ENCODE measurements around the gene PARD3B.

PARD3B gene

DNA sequence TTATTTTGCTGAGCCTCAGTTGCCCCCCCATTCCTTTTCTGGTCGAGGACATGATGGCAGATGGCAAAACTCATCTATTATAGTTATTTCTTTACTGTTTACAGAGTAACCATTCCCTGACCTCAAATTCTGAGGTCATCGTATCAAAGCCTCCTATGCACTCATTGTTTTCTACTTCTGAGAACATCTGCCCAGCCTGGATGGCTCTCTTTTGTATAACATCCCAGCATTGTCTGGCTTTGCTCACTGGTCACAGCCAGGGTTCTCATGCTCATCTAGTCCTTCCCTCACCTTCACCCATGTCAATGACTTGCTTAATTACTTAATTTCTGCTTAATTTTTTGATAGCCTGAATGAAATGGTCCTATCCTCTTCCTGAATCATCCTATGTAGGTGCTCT lies 472.1 kb downstream of the PARD3B start:
- TF ChIP-seq CTCF (IDR thresholded peaks at IDR 0.05; ENCODE audit: low read depth, low read length) (no peak), MYC (IDR thresholded peaks at IDR 0.05; ENCODE audit: low read depth, low read length) (no peak), MAX (IDR thresholded peaks at IDR 0.05; ENCODE audit: low read depth, low read length) (no peak), POLR2A (IDR thresholded peaks at IDR 0.05; ENCODE audit: extremely low read depth, insufficient read length) (no peak)
- no peak overlapping the region for H3K4me3 ChIP-seq (ENCODE audit: low read depth, low read length)
- DNase-seq (ENCODE audit: low read depth) = no peak

- H3K4me3 ChIP-seq (ENCODE audit: low read depth, low read length) = no peak overlapping the region
- no peak for DNase-seq (ENCODE audit: low read depth)
- TF ChIP-seq MYC (IDR thresholded peaks at IDR 0.05; ENCODE audit: low read depth, low read length) (no peak), MAX (IDR thresholded peaks at IDR 0.05; ENCODE audit: low read depth, low read length) (no peak), POLR2A (IDR thresholded peaks at IDR 0.05; ENCODE audit: extremely low read depth, insufficient read length) (no peak), CTCF (IDR thresholded peaks at IDR 0.05; ENCODE audit: low read depth, low read length) (no peak)
Observed at GRCh38 chr2:205017912-205018311, 472.6 kb downstream of the PARD3B start.

DNA sequence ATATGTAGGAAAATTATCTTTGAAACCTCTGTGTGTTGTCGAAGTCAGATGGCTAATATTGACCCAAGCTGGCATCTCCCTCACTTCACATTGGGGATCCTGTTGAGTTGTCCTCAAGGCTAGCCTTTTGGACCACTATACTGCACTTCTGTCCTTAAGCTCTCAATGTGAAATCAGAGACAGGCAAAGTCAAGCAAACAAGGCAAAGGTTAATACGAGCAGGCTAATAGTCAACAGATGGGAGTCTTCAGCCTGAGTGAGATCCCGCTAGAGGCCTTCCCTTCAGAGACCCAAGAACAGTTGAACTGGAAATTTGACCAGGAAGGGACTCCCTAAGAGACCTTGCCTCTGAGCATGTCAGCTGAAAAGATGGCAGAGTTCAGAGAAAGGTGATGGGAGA lies 475.4 kb downstream of the PARD3B start:
- DNase-seq (ENCODE audit: low read depth) = no peak
- TF ChIP-seq POLR2A (IDR thresholded peaks at IDR 0.05; ENCODE audit: extremely low read depth, insufficient read length) (no peak), MAX (IDR thresholded peaks at IDR 0.05; ENCODE audit: low read depth, low read length) (no peak), MYC (IDR thresholded peaks at IDR 0.05; ENCODE audit: low read depth, low read length) (no peak), CTCF (IDR thresholded peaks at IDR 0.05; ENCODE audit: low read depth, low read length) (no peak)

DNA sequence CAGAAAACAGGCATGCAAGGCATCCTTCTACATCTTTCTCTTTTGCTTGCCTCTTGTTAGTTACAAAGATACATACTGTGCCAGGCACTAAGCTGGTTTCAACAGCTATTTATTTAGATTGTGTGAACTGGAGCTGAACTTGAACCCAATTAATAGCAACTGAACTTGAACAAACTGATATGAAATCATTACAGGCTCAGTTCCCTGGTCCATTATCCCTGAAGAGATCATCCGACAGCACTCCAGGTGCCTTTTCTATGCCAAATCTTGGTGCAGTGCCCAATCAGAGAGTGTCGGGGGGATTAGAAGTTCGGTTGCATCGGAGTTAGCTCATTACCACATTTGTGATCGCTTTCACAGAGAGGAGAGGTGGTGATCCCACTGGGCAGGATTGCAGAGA lies 477.6 kb downstream of the PARD3B start:
- H3K4me3 ChIP-seq (ENCODE audit: low read depth, low read length) = no peak overlapping the region
- no peak for DNase-seq (ENCODE audit: low read depth)
- TF ChIP-seq POLR2A (IDR thresholded peaks at IDR 0.05; ENCODE audit: extremely low read depth, insufficient read length) = no peak
- no peak for TF ChIP-seq CTCF (IDR thresholded peaks at IDR 0.05; ENCODE audit: low read depth, low read length)
- TF ChIP-seq MAX (IDR thresholded peaks at IDR 0.05; ENCODE audit: low read depth, low read length) = no peak
- no peak for TF ChIP-seq MYC (IDR thresholded peaks at IDR 0.05; ENCODE audit: low read depth, low read length)

More for the DNA sequence above, 475.4 kb downstream of the PARD3B start:
- no peak overlapping the region for H3K4me3 ChIP-seq (ENCODE audit: low read depth, low read length)

GRCh38 chr2:205024822-205025518 lies 479.7 kb downstream of the PARD3B start:
- no peak overlapping the region for H3K4me3 ChIP-seq (ENCODE audit: low read depth, low read length)
- no peak for TF ChIP-seq POLR2A (IDR thresholded peaks at IDR 0.05; ENCODE audit: extremely low read depth, insufficient read length)
- TF ChIP-seq MYC (IDR thresholded peaks at IDR 0.05; ENCODE audit: low read depth, low read length) = no peak
- TF ChIP-seq CTCF (IDR thresholded peaks at IDR 0.05; ENCODE audit: low read depth, low read length) = no peak
- no peak for TF ChIP-seq MAX (IDR thresholded peaks at IDR 0.05; ENCODE audit: low read depth, low read length)
- DNase-seq (ENCODE audit: low read depth) = peak; percentile 68
